GM12878 (cell line): ENCODE measurements around the gene ERVV-1. TPM values are rescaled to one million over a fixed set of nuclear protein-coding genes. Genes with fewer than 3 reads are reported as not detected.

ENCODE experiments used
- ATAC-seq: fragments of 200-7000 bp; cut with Tn5 transposase; 3 replicates; pipeline ENCODE4 v1.9.1; 2020; ENCODE audit warnings: mild to moderate bottlenecking, moderate library complexity
- BruUV-seq: library from RNA; stranded (reverse); fragments of 400-500 nt; replicated peaks from 2 replicates; lab custom pipeline; 2021; lab: Mats Ljungman, UMichigan
- CTCF ChIA-PET: fragments of 300-600 bp; sonication (Branson Sonifier 250); formaldehyde crosslinking; extraction: SDS; loops from one replicate; lab custom pipeline; 2021; ENCODE audit warnings: inconsistent platforms; lab: Yijun Ruan, JAX
- POLR2A ChIA-PET: fragments of 350-600 bp; formaldehyde crosslinking; extraction: SDS; loops from one replicate; lab custom pipeline; 2021; ENCODE audit warnings: inconsistent platforms; lab: Charles Lee
- RAD21 ChIA-PET: fragments of 300-600 bp; sonication (Branson Sonifier 250); formaldehyde crosslinking; loops from one replicate; lab custom pipeline; 2023; ENCODE audit warnings: antibody characterized with exemption; ENCODE audit not compliant: unreplicated experiment; lab: Charles Lee
- SMC1A ChIA-PET: fragments of 300-600 bp; sonication (Branson Sonifier 250); formaldehyde crosslinking; loops from one replicate; lab custom pipeline; 2023; ENCODE audit not compliant: unreplicated experiment, uncharacterized antibody; lab: Charles Lee
- DNase-seq: peaks from one replicate; pipeline ENCODE4 v3.0.0-alpha.2; 2011; ENCODE audit warnings: low read depth, low spot score
- FAIRE-seq: peaks from 3 replicates; lab custom pipeline; 2011; peaks lifted over from hg19 to GRCh38; lab: Jason Lieb, UNC
- H2AFZ ChIP-seq: 2 replicates; pipeline ENCODE4 v1.6.0; 2011; ENCODE audit warnings: low read depth, low read length, control low read depth; ENCODE audit not compliant: control insufficient read depth
- H3K27ac ChIP-seq: 2 replicates; pipeline ENCODE4 v1.5.1; 2011; ENCODE audit warnings: control low read depth; ENCODE audit not compliant: control insufficient read depth, insufficient read depth
- H3K27me3 ChIP-seq, 2 experiments: replicated peaks in 1 of 2; 2 replicates each; pipeline versions ENCODE4 v1.6.0 to v1.6.1; 2011; ENCODE audit warnings: low read length in 1 of 2; ENCODE audit not compliant: control insufficient read depth in 2 of 2, insufficient read depth in 2 of 2
- H3K36me3 ChIP-seq, 2 experiments: 2 replicates each; pipeline ENCODE4 v1.5.1; 2011; ENCODE audit warnings: low read length in 1 of 2; ENCODE audit not compliant: control insufficient read depth in 2 of 2, insufficient read depth in 2 of 2
- H3K4me1 ChIP-seq: 2 replicates; pipeline ENCODE4 v1.6.1; 2011; ENCODE audit warnings: mild to moderate bottlenecking, low read length, moderate library complexity, mixed read lengths; ENCODE audit not compliant: control insufficient read depth, insufficient read depth
- H3K4me2 ChIP-seq: 2 replicates; pipeline ENCODE4 v1.6.0; 2011; ENCODE audit warnings: control low read depth; ENCODE audit not compliant: control insufficient read depth, insufficient read depth
- H3K4me3 ChIP-seq: fragments of 200-600 bp; sonication (generic); 2 replicates; pipeline ENCODE4 v1.5.1; 2016
- H3K79me2 ChIP-seq: 2 replicates; pipeline ENCODE4 v1.6.0; 2011; ENCODE audit warnings: low read length; ENCODE audit not compliant: control insufficient read depth, insufficient read depth
- H3K9ac ChIP-seq: 2 replicates; pipeline ENCODE4 v1.8.0; 2011; ENCODE audit warnings: low read length, control low read depth, mixed read lengths; ENCODE audit not compliant: control insufficient read depth, insufficient read depth
- H3K9me3 ChIP-seq: replicated peaks from 3 replicates; pipeline ENCODE4 v1.5.1; 2011; ENCODE audit warnings: mild to moderate bottlenecking, low read length; ENCODE audit not compliant: control insufficient read depth, insufficient read depth
- H4K20me1 ChIP-seq: 2 replicates; pipeline ENCODE4 v1.6.0; 2011; ENCODE audit not compliant: control insufficient read depth, insufficient read depth
- ATF2 ChIP-seq: IDR thresholded peaks from 2 replicates; pipeline ENCODE4 v1.6.1; 2012; ENCODE audit warnings: low read length, inconsistent platforms
- CHD4 ChIP-seq: fragments of 200-600 bp; sonication (generic); IDR thresholded peaks from 2 replicates; pipeline ENCODE4 v1.6.1; 2016; ENCODE audit warnings: mild to moderate bottlenecking
- ETV6 ChIP-seq, 2 experiments: fragments of 450-650 bp in 1 of 2; IDR thresholded peaks in 1 of 2; conservative IDR thresholded peaks in 1 of 2; 2 replicates each; pipeline ENCODE4 v1.6.1; 2014; ENCODE audit warnings: antibody characterized with exemption in 1 of 2, borderline replicate concordance in 1 of 2, low read depth in 1 of 2, mild to moderate bottlenecking in 1 of 2, moderate library complexity in 1 of 2
- FOXM1 ChIP-seq: IDR thresholded peaks from 2 replicates; pipeline ENCODE4 v1.6.1; 2012; ENCODE audit warnings: low read depth, mild to moderate bottlenecking, inconsistent platforms, low read length, moderate library complexity
- GABPA ChIP-seq: IDR thresholded peaks from 2 replicates; pipeline ENCODE4 v1.6.1; 2014; ENCODE audit warnings: antibody characterized with exemption, low read depth, mild to moderate bottlenecking, inconsistent platforms
- HDGF ChIP-seq: fragments of 450-650 bp; IDR thresholded peaks from 2 replicates; pipeline ENCODE4 v1.6.1; 2016; ENCODE audit warnings: antibody characterized with exemption
- IKZF1 ChIP-seq: fragments of 450-650 bp; conservative IDR thresholded peaks from 2 replicates; pipeline ENCODE4 v1.6.1; 2017; ENCODE audit warnings: antibody characterized with exemption, mild to moderate bottlenecking
- NFXL1 ChIP-seq: fragments of 450-650 bp; IDR thresholded peaks from 2 replicates; pipeline ENCODE4 v1.6.1; 2017; ENCODE audit warnings: antibody characterized with exemption, mild to moderate bottlenecking, borderline replicate concordance
- NR2C2 ChIP-seq: IDR thresholded peaks from 2 replicates; pipeline ENCODE4 v1.6.1; 2011; ENCODE audit warnings: borderline replicate concordance, low read depth; ENCODE audit not compliant: control insufficient read depth, insufficient read length
- RB1 ChIP-seq: fragments of 450-650 bp; formaldehyde crosslinking; IDR thresholded peaks from 2 replicates; pipeline ENCODE4 v1.6.1; 2017; ENCODE audit warnings: mild to moderate bottlenecking, borderline replicate concordance
- SIN3A ChIP-seq: IDR thresholded peaks from 2 replicates; pipeline ENCODE4 v1.6.1; 2012; ENCODE audit warnings: low read depth, low read length, improper control_type of control experiment
- SP1 ChIP-seq: IDR thresholded peaks from one replicate; pipeline ENCODE4 v1.6.1; 2011; ENCODE audit warnings: low read depth, low read length
- STAT1 ChIP-seq: fragments of 450-650 bp; conservative IDR thresholded peaks from 2 replicates; pipeline ENCODE4 v1.6.1; 2014; ENCODE audit warnings: antibody characterized with exemption, mild to moderate bottlenecking
- SUZ12 ChIP-seq: fragments of 200-600 bp; sonication (generic); IDR thresholded peaks from one replicate; pipeline ENCODE4 v1.6.1; 2018; ENCODE audit warnings: antibody characterized with exemption, mild to moderate bottlenecking; ENCODE audit not compliant: unreplicated experiment
- ZBTB11 ChIP-seq: fragments of 450-650 bp; formaldehyde crosslinking; IDR thresholded peaks from 2 replicates; pipeline ENCODE4 v1.5.0; 2022; ENCODE audit warnings: mild to moderate bottlenecking, missing genetic modification characterization
- ZNF217 ChIP-seq: fragments of 450-650 bp; IDR thresholded peaks from 2 replicates; pipeline ENCODE4 v1.6.1; 2017; ENCODE audit warnings: antibody characterized with exemption, mild to moderate bottlenecking
- ZNF622 ChIP-seq: fragments of 450-650 bp; IDR thresholded peaks from 2 replicates; pipeline ENCODE4 v1.6.1; 2017; ENCODE audit warnings: mild to moderate bottlenecking, inconsistent platforms
- WGBS: methylation state at CpG from one replicate; pipeline ENCODE4 v1.1.6; 2016; ENCODE audit warnings: low lambda C conversion rate; ENCODE audit not compliant: insufficient replicate concordance, insufficient coverage; ENCODE audit errors: missing lambda C conversion rate; 5-methylcytosine and 5-hydroxymethylcytosine counted together
- in situ Hi-C: fragments of 300-500 bp; cut with MboI; formaldehyde crosslinking; loops from 9 replicates; pipeline ENCODE4 v1.14.3; 2018; ENCODE audit warnings: mixed read lengths
- intact Hi-C: fragments of 100-400 bp; cut with micrococcal nuclease; formaldehyde crosslinking; loops from one replicate; pipeline ENCODE4 v1.14.2; 2022; ENCODE audit not compliant: unreplicated experiment
- polyA plus RNA-seq, 11 experiments: library from polyadenylated mRNA; depleted of rRNA in 4 of 11; unstranded in 6 of 11; stranded (reverse) in 5 of 11; fragments of >200 nt; fragmentation: Nextera tagmentation in 4 of 11; fragmentation: Illumina TruSeq in 1 of 11; extraction: Ambion mirVana in 4 of 11; extraction: Trizol in 1 of 11; gene quantifications; 1 replicate in 1 of 11; 2 replicates in 10 of 11; pipeline versions ENCODE4 v1.2.1 to v1.2.3, GENCODE V29; 2011 to 2016; ENCODE audit warnings: inconsistent platforms in 2 of 11, missing spikeins in 2 of 11, low read depth in 1 of 11
- total RNA-seq, 4 experiments: library from RNA; depleted of rRNA in 3 of 4; stranded (reverse); fragments of >200 nt in 3 of 4; fragmentation: Illumina TruSeq in 1 of 4; extraction: Trizol in 1 of 4; gene quantifications; 2 replicates each; pipeline versions ENCODE4 v1.2.1 to v1.2.3, GENCODE V29; 2013 to 2021

Gene ERVV-1
- total and polyA plus RNA-seq, 10 of the 15 experiments (the other 5 are each of a cell fraction or from before 2014, with no cell fraction given): 0.05 TPM; not detected in 9

GRCh38 chr19:52988506-52988905 is 25.2 kb upstream of the ERVV-1 start:
- no peak overlapping the region for H3K27ac ChIP-seq
- FAIRE-seq (no peak), ATAC-seq (no peak), DNase-seq (no peak)
- H3K36me3 ChIP-seq: no peaks in the 10 kb centered on the region
- TF ChIP-seq ZNF217: no peak
- TF ChIP-seq GABPA: no peak
- no peak for TF ChIP-seq NFXL1
- no peak for TF ChIP-seq SP1
- no peak for TF ChIP-seq ZNF622
- no peak for TF ChIP-seq CHD4
- no peak for TF ChIP-seq FOXM1
- no peak for TF ChIP-seq SUZ12
- no peak for TF ChIP-seq NR2C2
- TF ChIP-seq SIN3A: no peak
- no peak for TF ChIP-seq IKZF1
- TF ChIP-seq ETV6 (conservative IDR thresholded peaks at IDR 0.05 in 1 of 2, IDR thresholded peaks at IDR 0.05 in 1 of 2; ENCODE audit: borderline replicate concordance in 1 of 2, low read depth in 1 of 2): no peak
- TF ChIP-seq HDGF: no peak
- no peak for TF ChIP-seq ZBTB11 (CRISPR knock-in tag)
- TF ChIP-seq RB1: no peak
- no peak for TF ChIP-seq STAT1
- TF ChIP-seq ATF2: no peak
- ChIA-PET POLR2A (no interaction called here), CTCF (no interaction called here), SMC1A (no interaction called here), RAD21 (no interaction called here)
- BruUV-seq: no TSS peak
- no peak overlapping the region for H3K4me2 ChIP-seq
- no peaks in the 10 kb centered on the region for H3K4me1 ChIP-seq
- WGBS: 34% methylated on average over 5 of the region's 5 CpGs
- no peak overlapping the region for H2AFZ ChIP-seq
- no peak overlapping the region for H3K9ac ChIP-seq
- no peak overlapping the region for H3K4me3 ChIP-seq
- intact Hi-C loops (no loop called here), in situ Hi-C loops (no loop called here)
- H4K20me1 ChIP-seq: no peaks in the 10 kb centered on the region
- no peaks in the 10 kb centered on the region for H3K79me2 ChIP-seq
- H3K9me3 ChIP-seq: no peaks in the 10 kb centered on the region; the same call in 2 of the 3 replicates
- no peaks in the 10 kb centered on the region for H3K27me3 ChIP-seq
